ENCODE measurements around the gene SEC16B.

SEC16B gene

DNA sequence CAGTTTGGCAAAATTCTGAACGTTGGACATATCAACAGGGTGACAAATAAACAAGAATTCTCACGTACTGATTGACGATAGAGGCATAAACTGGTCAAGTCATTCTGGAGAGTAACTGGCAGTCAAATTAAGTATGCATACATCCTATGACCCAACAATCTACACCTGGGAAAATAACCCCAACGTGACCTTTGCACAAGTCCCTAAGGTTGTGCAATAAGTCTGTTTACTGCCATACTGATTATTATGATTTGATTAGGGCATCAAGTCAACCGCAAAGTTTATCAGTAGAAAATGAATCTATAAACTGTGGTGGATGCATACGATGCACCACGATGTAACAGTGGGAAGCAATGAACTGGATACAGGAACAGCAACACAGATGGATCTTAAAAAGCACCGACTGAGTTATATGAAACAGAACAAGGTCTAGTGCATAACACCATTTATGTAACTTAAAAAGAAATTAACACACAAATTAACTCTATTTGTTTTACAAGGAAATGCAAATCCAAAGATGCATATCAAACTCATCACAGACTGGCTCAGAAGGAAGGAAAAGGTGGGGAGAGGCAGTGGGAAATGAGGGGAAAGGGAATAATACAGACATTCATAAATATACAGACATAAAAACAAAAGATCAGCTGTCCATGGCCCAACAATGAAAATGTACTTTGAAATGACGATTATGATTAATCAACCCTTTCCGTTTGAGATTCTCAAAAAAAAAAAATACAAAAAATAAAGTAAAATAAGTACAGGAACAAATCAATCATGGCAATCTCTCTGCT is 41.0 kb upstream of the SEC16B start:
- DNase-seq (ENCODE audit: low read depth), result no peak
- TF ChIP-seq, protein P1, sequence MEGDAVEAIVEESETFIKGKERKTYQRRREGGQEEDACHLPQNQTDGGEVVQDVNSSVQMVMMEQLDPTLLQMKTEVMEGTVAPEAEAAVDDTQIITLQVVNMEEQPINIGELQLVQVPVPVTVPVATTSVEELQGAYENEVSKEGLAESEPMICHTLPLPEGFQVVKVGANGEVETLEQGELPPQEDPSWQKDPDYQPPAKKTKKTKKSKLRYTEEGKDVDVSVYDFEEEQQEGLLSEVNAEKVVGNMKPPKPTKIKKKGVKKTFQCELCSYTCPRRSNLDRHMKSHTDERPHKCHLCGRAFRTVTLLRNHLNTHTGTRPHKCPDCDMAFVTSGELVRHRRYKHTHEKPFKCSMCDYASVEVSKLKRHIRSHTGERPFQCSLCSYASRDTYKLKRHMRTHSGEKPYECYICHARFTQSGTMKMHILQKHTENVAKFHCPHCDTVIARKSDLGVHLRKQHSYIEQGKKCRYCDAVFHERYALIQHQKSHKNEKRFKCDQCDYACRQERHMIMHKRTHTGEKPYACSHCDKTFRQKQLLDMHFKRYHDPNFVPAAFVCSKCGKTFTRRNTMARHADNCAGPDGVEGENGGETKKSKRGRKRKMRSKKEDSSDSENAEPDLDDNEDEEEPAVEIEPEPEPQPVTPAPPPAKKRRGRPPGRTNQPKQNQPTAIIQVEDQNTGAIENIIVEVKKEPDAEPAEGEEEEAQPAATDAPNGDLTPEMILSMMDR (IDR thresholded peaks at IDR 0.05; ENCODE audit: insufficient read depth, low read depth, low read length, missing control alignments), result no peak
- H3K4me3 ChIP-seq (ENCODE audit: low read length), result no peak overlapping the region

- H3K4me3 ChIP-seq (ENCODE audit: low read length), result no peak overlapping the region
- TF ChIP-seq, protein P1 (IDR thresholded peaks at IDR 0.05; ENCODE audit: insufficient read depth, low read depth, low read length, missing control alignments), result no peak
- no peak for DNase-seq (ENCODE audit: low read depth)
Measured at GRCh38 chr1:178006043-178006442, 36.2 kb upstream of the SEC16B start.

DNA sequence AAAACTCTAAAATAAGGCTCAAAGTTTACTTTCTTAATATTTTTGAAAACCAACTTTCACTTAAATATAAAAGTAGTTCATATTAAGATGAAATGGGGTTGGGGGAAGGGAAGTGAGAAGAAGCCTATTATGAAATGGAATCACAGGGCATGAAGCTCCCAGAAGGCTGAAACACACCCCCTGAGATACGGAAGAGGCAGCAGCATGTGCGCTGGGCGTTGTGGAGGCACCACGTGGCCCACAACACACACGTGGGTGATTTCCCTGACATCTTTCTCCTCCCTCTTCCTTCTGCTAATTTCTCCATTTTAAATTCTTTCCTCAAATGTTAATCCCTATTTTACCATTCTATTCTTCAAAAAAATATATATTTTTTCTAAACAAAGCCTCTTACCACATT is 35.6 kb upstream of the SEC16B start:
- TF ChIP-seq, protein P1 (IDR thresholded peaks at IDR 0.05; ENCODE audit: insufficient read depth, low read depth, low read length, missing control alignments), result no peak
- no peak overlapping the region for H3K4me3 ChIP-seq (ENCODE audit: low read length)
- DNase-seq (ENCODE audit: low read depth), result no peak

- TF ChIP-seq, protein P1 (IDR thresholded peaks at IDR 0.05; ENCODE audit: insufficient read depth, low read depth, low read length, missing control alignments), result no peak
- H3K4me3 ChIP-seq (ENCODE audit: low read length), result no peak overlapping the region
- DNase-seq (ENCODE audit: low read depth), result peak; percentile 68
Measured at GRCh38 chr1:178004926-178005391, 35.1 kb upstream of the SEC16B start.

GRCh38 chr1:177998696-177999631 is 29.1 kb upstream of the SEC16B start:
- TF ChIP-seq, protein P1 (IDR thresholded peaks at IDR 0.05; ENCODE audit: insufficient read depth, low read depth, low read length, missing control alignments), result no peak

GRCh38 chr1:177996957-177997356 is 27.1 kb upstream of the SEC16B start:
- no peak for DNase-seq (ENCODE audit: low read depth)
- TF ChIP-seq, protein P1 (IDR thresholded peaks at IDR 0.05; ENCODE audit: insufficient read depth, low read depth, low read length, missing control alignments), result no peak
- H3K4me3 ChIP-seq (ENCODE audit: low read length), result no peak overlapping the region

More at GRCh38 chr1:177998696-177999631, 29.1 kb upstream of the SEC16B start:
- no peak overlapping the region for H3K4me3 ChIP-seq (ENCODE audit: low read length)
- peak; percentile 66 for DNase-seq (ENCODE audit: low read depth)
